Trophoblast cell (in vitro differentiated cells and primary cell): ENCODE data around the gene APELA.

Source experiments
- DNase-seq, 2 donors: peaks; one replicate each; pipeline ENCODE4 v3.0.0-alpha.2; 2016
- H2AFZ ChIP-seq: 2 replicates; pipeline ENCODE4 v1.6.1; 2013; ENCODE audit warnings: low read length, moderate library complexity, mild to moderate bottlenecking; ENCODE audit not compliant: insufficient read depth, poor library complexity
- H2AK5ac ChIP-seq: 2 replicates; pipeline ENCODE4 v1.6.1; 2013; ENCODE audit warnings: mild to moderate bottlenecking, low read length
- H2BK120ac ChIP-seq: 2 replicates; pipeline ENCODE4 v1.6.1; 2013; ENCODE audit warnings: low read length, mild to moderate bottlenecking, moderate library complexity; ENCODE audit not compliant: insufficient read depth, poor library complexity
- H2BK12ac ChIP-seq: 2 replicates; pipeline ENCODE4 v1.6.1; 2013; ENCODE audit warnings: mild to moderate bottlenecking, low read length, moderate library complexity
- H2BK5ac ChIP-seq: 2 replicates; pipeline ENCODE4 v1.6.1; 2013; ENCODE audit warnings: low read length, low read depth, moderate library complexity, mild to moderate bottlenecking; ENCODE audit not compliant: poor library complexity
- H3K14ac ChIP-seq: 2 replicates; pipeline ENCODE4 v1.6.1; 2013; ENCODE audit warnings: mild to moderate bottlenecking, low read length
- H3K18ac ChIP-seq: 2 replicates; pipeline ENCODE4 v1.6.1; 2013; ENCODE audit warnings: mild to moderate bottlenecking, low read length
- H3K23ac ChIP-seq: 2 replicates; pipeline ENCODE4 v1.6.1; 2013; ENCODE audit warnings: low read length
- H3K27ac ChIP-seq: 2 replicates; pipeline ENCODE4 v1.5.1; 2013; ENCODE audit warnings: low read depth, mild to moderate bottlenecking, inconsistent platforms, low read length, moderate library complexity
- H3K27me3 ChIP-seq: 2 replicates; pipeline ENCODE4 v1.6.1; 2013; ENCODE audit warnings: inconsistent platforms, mild to moderate bottlenecking, low read length, moderate library complexity; ENCODE audit not compliant: insufficient read depth
- H3K36me3 ChIP-seq, 2 experiments: 1 replicate in 1 of 2; 2 replicates in 1 of 2; pipeline ENCODE4 v1.6.1; 2013; ENCODE audit warnings: low read length in 2 of 2, mild to moderate bottlenecking in 2 of 2, moderate library complexity in 1 of 2; ENCODE audit not compliant: insufficient read depth in 2 of 2, control insufficient read depth in 1 of 2
- H3K4ac ChIP-seq: 2 replicates; pipeline ENCODE4 v1.6.1; 2013; ENCODE audit warnings: low read depth, mild to moderate bottlenecking, low read length, moderate library complexity
- H3K4me1 ChIP-seq, 2 experiments: 1 replicate in 1 of 2; 2 replicates in 1 of 2; pipeline ENCODE4 v1.6.1; 2013; ENCODE audit warnings: low read length in 2 of 2, mild to moderate bottlenecking in 2 of 2, moderate library complexity in 1 of 2; ENCODE audit not compliant: insufficient read depth in 2 of 2, control insufficient read depth in 1 of 2
- H3K4me2 ChIP-seq: 2 replicates; pipeline ENCODE4 v1.6.1; 2013; ENCODE audit warnings: inconsistent platforms, mild to moderate bottlenecking, low read length, moderate library complexity
- H3K4me3 ChIP-seq: 2 replicates; pipeline ENCODE4 v1.5.1; 2013; ENCODE audit warnings: mild to moderate bottlenecking, low read depth, low read length, inconsistent platforms
- H3K79me1 ChIP-seq: one replicate; pipeline ENCODE4 v1.6.1; 2013; ENCODE audit warnings: low read length
- H3K79me2 ChIP-seq: 2 replicates; pipeline ENCODE4 v1.6.1; 2013; ENCODE audit warnings: low read length, mild to moderate bottlenecking; ENCODE audit not compliant: control insufficient read depth, insufficient read depth, poor library complexity
- H3K9ac ChIP-seq: 2 replicates; pipeline ENCODE4 v1.6.1; 2013; ENCODE audit warnings: mild to moderate bottlenecking, low read length
- H3K9me3 ChIP-seq: 2 replicates; pipeline ENCODE4 v1.6.1; 2013; ENCODE audit warnings: low read depth, mild to moderate bottlenecking, control low read depth, inconsistent platforms, low read length; ENCODE audit not compliant: insufficient read depth
- H4K12ac ChIP-seq: 2 replicates; pipeline ENCODE4 v1.6.1; 2013; ENCODE audit warnings: low read depth, mild to moderate bottlenecking, low read length, moderate library complexity
- H4K8ac ChIP-seq: 2 replicates; pipeline ENCODE4 v1.6.1; 2013; ENCODE audit warnings: low read depth, mild to moderate bottlenecking, low read length, moderate library complexity
- H4K91ac ChIP-seq: one replicate; pipeline ENCODE4 v1.6.1; 2013; ENCODE audit warnings: low read depth, mild to moderate bottlenecking, low read length, moderate library complexity
- WGBS: extraction: QIAGEN DNeasy Blood & Tissue Kit; methylation state at CpG from one replicate; pipeline ENCODE4 v1.1.7; 2013; ENCODE audit warnings: missing lambda C conversion rate; ENCODE audit not compliant: insufficient read length, insufficient coverage; ENCODE audit errors: extremely low coverage; 5-methylcytosine and 5-hydroxymethylcytosine counted together

The APELA gene

DNA sequence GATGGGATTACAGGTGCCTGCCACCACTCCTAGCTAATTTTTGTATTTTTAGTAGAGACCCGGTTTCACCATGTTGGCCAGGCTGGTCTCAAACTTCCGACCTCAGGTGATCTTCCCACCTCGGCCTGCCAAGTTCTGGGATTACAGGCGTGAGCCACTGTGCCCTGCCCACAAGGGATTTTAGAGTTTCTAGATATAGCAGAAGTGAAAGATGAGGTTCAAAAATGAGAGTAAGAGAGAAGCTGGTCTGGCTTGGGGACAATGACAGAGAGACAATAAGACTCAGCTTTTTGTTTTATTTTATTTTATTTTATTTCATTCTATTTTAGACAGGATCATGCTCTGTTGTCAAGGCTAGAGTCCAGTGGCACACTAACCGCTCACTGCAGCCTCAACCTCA lies 69.8 kb downstream of the APELA start:
- no CpG with 5 or more reads among the region's 5 CpGs for WGBS
- Histone ChIP-seq H2AK5ac (no peak overlapping the region), H3K27ac (no peak overlapping the region), H2BK5ac (no peak overlapping the region), H3K27me3 (no peaks in the 10 kb centered on the region), H3K9ac (no peak overlapping the region), H3K23ac (no peak overlapping the region), H3K4me1 (peaks cover 0 to 5% of the 10 kb centered on the region in 2 experiments), H3K14ac (no peak overlapping the region), H4K8ac (no peak overlapping the region), H3K9me3 (no peaks in the 10 kb centered on the region), H3K18ac (no peak overlapping the region), H3K79me1 (no peaks in the 10 kb centered on the region), H2BK120ac (no peak overlapping the region), H2AFZ (no peak overlapping the region), H4K12ac (no peak overlapping the region), H3K36me3 (no peaks in the 10 kb centered on the region), H3K79me2 (no peaks in the 10 kb centered on the region), H3K4me2 (no peak overlapping the region), H4K91ac (no peak overlapping the region), H2BK12ac (no peak overlapping the region), H3K4me3 (no peak overlapping the region), H3K4ac (no peak overlapping the region)
- DNase-seq, result no peak
